K562 (cell line): ENCODE results near the gene PRSS56. TPM values are rescaled to one million over a fixed set of nuclear protein-coding genes. Genes with fewer than 3 reads are reported as not detected.

Experiments
- CTBP1 ChIP-seq: fragments of 450-650 bp; IDR thresholded peaks from 2 replicates; pipeline ENCODE4 v1.6.1; 2016; ENCODE audit warnings: borderline replicate concordance
- FOXP1 ChIP-seq: sonication (generic); formaldehyde crosslinking; IDR thresholded peaks from 2 replicates; pipeline ENCODE4 v1.8.0; 2022; ENCODE audit warnings: mild to moderate bottlenecking, missing genetic modification reagents
- MBD2 ChIP-seq: sonication (generic); IDR thresholded peaks from 2 replicates; pipeline ENCODE4 v1.6.1; 2016; ENCODE audit warnings: low read depth, borderline replicate concordance
- MCM2 ChIP-seq: fragments of 450-650 bp; IDR thresholded peaks from 2 replicates; pipeline ENCODE4 v1.6.1; 2017; ENCODE audit warnings: low read depth, mild to moderate bottlenecking
- MCM7 ChIP-seq, 2 experiments: fragments of 450-650 bp; IDR thresholded peaks; 2 replicates each; pipeline ENCODE4 v1.6.1; 2016 to 2018
- POLR2AphosphoS2 ChIP-seq: IDR thresholded peaks from 2 replicates; pipeline ENCODE4 v1.6.1; 2012; ENCODE audit warnings: low read length, improper control_type of control experiment
- RBM14 ChIP-seq: fragments of 200-400 bp; formaldehyde crosslinking; IDR thresholded peaks from 2 replicates; pipeline ENCODE4 v1.6.1; 2018; ENCODE audit warnings: low read depth, mild to moderate bottlenecking, low read length, moderate library complexity, borderline replicate concordance; ENCODE audit not compliant: insufficient read depth
- TARDBP ChIP-seq: fragments of 450-650 bp; IDR thresholded peaks from 2 replicates; pipeline ENCODE4 v1.6.1; 2016
- TRIM28 ChIP-seq: fragments of 450-650 bp; IDR thresholded peaks from 2 replicates; pipeline ENCODE4 v1.6.1; 2017
- ZBTB1 ChIP-seq: sonication (generic); formaldehyde crosslinking; IDR thresholded peaks from 2 replicates; pipeline ENCODE4 v1.8.1; 2023; ENCODE audit warnings: missing genetic modification reagents, low read depth, mild to moderate bottlenecking, borderline replicate concordance
- ZNF146 ChIP-seq: IDR thresholded peaks from one replicate; pipeline ENCODE4 v1.6.1; 2018; ENCODE audit warnings: missing compliant biosample characterization; ENCODE audit not compliant: unreplicated experiment
- ZNF175 ChIP-seq: fragments of 200-800 bp; sonication (Bioruptor generic); IDR thresholded peaks from 2 replicates; pipeline ENCODE4 v1.6.1; 2016; ENCODE audit warnings: low read depth, mild to moderate bottlenecking, missing genetic modification characterization, missing compliant biosample characterization
- ZNF253 ChIP-seq: fragments of 250-450 bp; sonication (Bioruptor Pico); conservative IDR thresholded peaks from 2 replicates; pipeline ENCODE4 v1.6.1; 2021; ENCODE audit warnings: mild to moderate bottlenecking
- ZNF384 ChIP-seq: IDR thresholded peaks from 2 replicates; pipeline ENCODE4 v1.6.1; 2012; ENCODE audit warnings: low read depth, low read length, improper control_type of control experiment
- ZNF41 ChIP-seq: fragments of 250-450 bp; sonication (Bioruptor Pico); conservative IDR thresholded peaks from 2 replicates; pipeline ENCODE4 v1.4.0; 2020; ENCODE audit warnings: mild to moderate bottlenecking
- ZNF589 ChIP-seq: fragments of 200-800 bp; sonication (Bioruptor generic); IDR thresholded peaks from 2 replicates; pipeline ENCODE4 v1.6.1; 2016; ENCODE audit warnings: low read depth, missing genetic modification characterization, missing compliant biosample characterization
- polyA plus RNA-seq, 8 experiments: library from polyadenylated mRNA; depleted of rRNA in 4 of 8; stranded (reverse) in 5 of 8; unstranded in 3 of 8; fragments of >200 nt; fragmentation: Nextera tagmentation in 2 of 8; fragmentation: Illumina TruSeq in 1 of 8; extraction: Ambion mirVana in 2 of 8; extraction: Trizol in 1 of 8; gene quantifications; 2 replicates each; pipeline versions ENCODE4 v1.2.1 to v1.2.3, GENCODE V29; 2011 to 2014; ENCODE audit warnings: inconsistent platforms in 1 of 8, missing spikeins in 1 of 8
- total RNA-seq, 7 experiments: library from RNA; depleted of rRNA in 6 of 7; stranded (reverse); fragments of >200 nt in 6 of 7; fragmentation: Illumina TruSeq in 2 of 7; extraction: Trizol in 2 of 7; gene quantifications; 2 replicates each; pipeline versions ENCODE4 v1.2.1 to v1.2.3, GENCODE V29; 2011 to 2021; ENCODE audit warnings: low replicate concordance in 1 of 7
- TF ChIP-seq, protein P1 (sequence below): sonication (generic); formaldehyde crosslinking; IDR thresholded peaks from 2 replicates; pipeline ENCODE4 v1.8.1; 2023; ENCODE audit warnings: mild to moderate bottlenecking, missing genetic modification reagents
- TF ChIP-seq, protein P2 (sequence below), 2 experiments: fragments of 450-650 bp in 1 of 2; sonication (generic) in 1 of 2; formaldehyde crosslinking in 1 of 2; IDR thresholded peaks; 2 replicates each; pipeline versions ENCODE4 v1.7.1 to v1.9.0; 2016 to 2022; ENCODE audit warnings: inconsistent platforms in 1 of 2, mild to moderate bottlenecking in 1 of 2, missing genetic modification reagents in 1 of 2

Gene PRSS56
- total and polyA plus RNA-seq, 9 of the 15 experiments (the other 6 are each of a cell fraction or from before 2014, with no cell fraction given) = not detected

DNA sequence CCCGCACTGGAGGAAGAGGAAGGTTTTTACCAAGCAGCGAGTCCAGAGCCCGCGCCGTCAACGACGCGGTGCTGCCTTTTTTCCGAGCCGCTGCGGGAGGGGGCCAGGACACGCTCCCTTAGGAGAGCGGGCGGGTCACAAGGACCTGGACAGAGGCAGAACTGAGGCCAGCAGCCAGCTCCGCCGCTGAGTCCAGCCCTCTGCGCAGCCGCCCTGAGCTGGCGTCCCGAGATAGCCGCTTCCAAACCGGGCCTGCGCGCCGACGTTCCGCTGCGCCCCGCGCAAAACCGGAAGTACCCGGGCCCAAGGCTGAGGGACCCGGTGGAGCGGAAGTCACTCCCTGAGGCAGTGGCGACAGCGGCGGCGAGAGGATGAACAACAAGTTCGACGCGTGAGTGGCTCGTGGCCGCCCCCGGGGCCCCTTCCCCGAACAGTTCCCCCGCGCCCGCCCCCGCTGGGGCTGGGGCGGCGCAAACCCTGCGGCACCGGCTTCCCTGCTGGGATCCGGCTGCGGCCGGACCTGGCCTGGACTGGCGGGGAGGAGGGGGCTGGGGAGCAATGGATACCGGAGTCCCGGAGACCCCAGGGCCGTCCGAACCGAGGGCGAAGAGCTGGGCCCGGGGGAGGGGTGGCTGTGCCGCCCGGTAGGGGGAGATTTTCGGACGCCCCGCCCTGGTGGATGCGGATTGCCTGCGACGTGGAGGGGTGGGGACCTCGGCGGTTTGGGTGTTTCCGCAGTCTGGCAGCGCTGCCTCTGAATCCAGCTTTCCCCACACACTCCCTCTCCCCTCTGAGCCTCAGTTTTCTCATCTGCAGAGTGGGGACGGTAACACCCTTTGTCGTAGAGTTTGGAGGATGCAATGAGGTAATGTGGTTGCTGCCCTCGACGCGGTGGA lies 30.4 kb downstream of the PRSS56 start, which contains the start of the genes EIF4E2 and TIGD1 (continued):
- TF ChIP-seq, protein P1, sequence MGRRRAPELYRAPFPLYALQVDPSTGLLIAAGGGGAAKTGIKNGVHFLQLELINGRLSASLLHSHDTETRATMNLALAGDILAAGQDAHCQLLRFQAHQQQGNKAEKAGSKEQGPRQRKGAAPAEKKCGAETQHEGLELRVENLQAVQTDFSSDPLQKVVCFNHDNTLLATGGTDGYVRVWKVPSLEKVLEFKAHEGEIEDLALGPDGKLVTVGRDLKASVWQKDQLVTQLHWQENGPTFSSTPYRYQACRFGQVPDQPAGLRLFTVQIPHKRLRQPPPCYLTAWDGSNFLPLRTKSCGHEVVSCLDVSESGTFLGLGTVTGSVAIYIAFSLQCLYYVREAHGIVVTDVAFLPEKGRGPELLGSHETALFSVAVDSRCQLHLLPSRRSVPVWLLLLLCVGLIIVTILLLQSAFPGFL (CRISPR knock-in tag) = no peak
- TF ChIP-seq TARDBP (no peak), CTBP1 (peak; percentile 53; the same call in 1 of the 2 replicates), MBD2 (peak; percentile 55; the same call in 1 of the 2 replicates), ZNF253 (CRISPR knock-in tag) (no peak), POLR2AphosphoS2 (no peak), MCM7 (IDR thresholded peaks at IDR 0.05) (no peak), TRIM28 (peak; percentile 42; the same call in 1 of the 2 replicates), ZNF41 (CRISPR knock-in tag) (no peak), ZBTB1 (CRISPR knock-in tag) (no peak), ZNF589 (CRISPR knock-in tag) (no peak), MCM2 (no peak), ZNF146 (CRISPR knock-in tag) (no peak), ZNF384 (peak; percentile 52), FOXP1 (CRISPR knock-in tag) (peak; percentile 85), RBM14 (no peak), ZNF175 (CRISPR knock-in tag) (no peak)
- TF ChIP-seq, protein P2, sequence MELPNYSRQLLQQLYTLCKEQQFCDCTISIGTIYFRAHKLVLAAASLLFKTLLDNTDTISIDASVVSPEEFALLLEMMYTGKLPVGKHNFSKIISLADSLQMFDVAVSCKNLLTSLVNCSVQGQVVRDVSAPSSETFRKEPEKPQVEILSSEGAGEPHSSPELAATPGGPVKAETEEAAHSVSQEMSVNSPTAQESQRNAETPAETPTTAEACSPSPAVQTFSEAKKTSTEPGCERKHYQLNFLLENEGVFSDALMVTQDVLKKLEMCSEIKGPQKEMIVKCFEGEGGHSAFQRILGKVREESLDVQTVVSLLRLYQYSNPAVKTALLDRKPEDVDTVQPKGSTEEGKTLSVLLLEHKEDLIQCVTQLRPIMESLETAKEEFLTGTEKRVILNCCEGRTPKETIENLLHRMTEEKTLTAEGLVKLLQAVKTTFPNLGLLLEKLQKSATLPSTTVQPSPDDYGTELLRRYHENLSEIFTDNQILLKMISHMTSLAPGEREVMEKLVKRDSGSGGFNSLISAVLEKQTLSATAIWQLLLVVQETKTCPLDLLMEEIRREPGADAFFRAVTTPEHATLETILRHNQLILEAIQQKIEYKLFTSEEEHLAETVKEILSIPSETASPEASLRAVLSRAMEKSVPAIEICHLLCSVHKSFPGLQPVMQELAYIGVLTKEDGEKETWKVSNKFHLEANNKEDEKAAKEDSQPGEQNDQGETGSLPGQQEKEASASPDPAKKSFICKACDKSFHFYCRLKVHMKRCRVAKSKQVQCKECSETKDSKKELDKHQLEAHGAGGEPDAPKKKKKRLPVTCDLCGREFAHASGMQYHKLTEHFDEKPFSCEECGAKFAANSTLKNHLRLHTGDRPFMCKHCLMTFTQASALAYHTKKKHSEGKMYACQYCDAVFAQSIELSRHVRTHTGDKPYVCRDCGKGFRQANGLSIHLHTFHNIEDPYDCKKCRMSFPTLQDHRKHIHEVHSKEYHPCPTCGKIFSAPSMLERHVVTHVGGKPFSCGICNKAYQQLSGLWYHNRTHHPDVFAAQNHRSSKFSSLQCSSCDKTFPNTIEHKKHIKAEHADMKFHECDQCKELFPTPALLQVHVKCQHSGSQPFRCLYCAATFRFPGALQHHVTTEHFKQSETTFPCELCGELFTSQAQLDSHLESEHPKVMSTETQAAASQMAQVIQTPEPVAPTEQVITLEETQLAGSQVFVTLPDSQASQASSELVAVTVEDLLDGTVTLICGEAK (IDR thresholded peaks at IDR 0.05) = peak; percentile 99
- TF ChIP-seq, protein P2 (CRISPR knock-in tag; IDR thresholded peaks at IDR 0.05) = no peak
